SK-N-SH (cell line): ENCODE data around the gene RNLS. TPM values are rescaled to one million over a fixed set of nuclear protein-coding genes. Genes with fewer than 3 reads are reported as not detected.

Source experiments
- CTCF ChIA-PET: fragments of 300-600, 350-600 bp; formaldehyde crosslinking; extraction: SDS; loops from one replicate; lab custom pipeline; 2021; lab: Yijun Ruan, JAX
- POLR2A ChIA-PET: fragments of 350-600 bp; sonication (Branson Sonifier 250); formaldehyde crosslinking; extraction: SDS; loops from one replicate; lab custom pipeline; 2020; ENCODE audit warnings: antibody characterized with exemption, inconsistent platforms; lab: Yijun Ruan, JAX
- DNase-seq: peaks from one replicate; pipeline ENCODE4 v3.0.0; 2012
- H2AFZ ChIP-seq: fragments of 200-600 bp; sonication (generic); 2 replicates; pipeline ENCODE4 v1.8.1; 2016; ENCODE audit warnings: antibody characterized with exemption, mild to moderate bottlenecking, low read depth
- H3F3A ChIP-seq: fragments of 200-600 bp; sonication (generic); replicated peaks from 2 replicates; pipeline ENCODE3; 2016; ENCODE audit warnings: antibody characterized with exemption, mild to moderate bottlenecking; ENCODE audit not compliant: insufficient read depth
- H3K27ac ChIP-seq, 2 experiments: fragments of 200-500 bp in 1 of 2; fragments of 200-600 bp in 1 of 2; sonication (Bioruptor generic) in 1 of 2; sonication (generic), shearing (Covaris generic) in 1 of 2; 2 replicates each; pipeline versions ENCODE4 v1.5.1 to v1.6.1; 2014 to 2016; ENCODE audit warnings: low read depth in 2 of 2, inconsistent platforms in 1 of 2, low read length in 1 of 2, mild to moderate bottlenecking in 1 of 2, mixed read lengths in 1 of 2
- H3K27me3 ChIP-seq: fragments of 200-600 bp; sonication (generic), shearing (Covaris generic); 2 replicates; pipeline ENCODE4 v1.6.1; 2016; ENCODE audit warnings: mixed run types; ENCODE audit not compliant: insufficient read depth
- H3K36me3 ChIP-seq, 2 experiments: fragments of 200-500 bp in 1 of 2; fragments of 200-600 bp in 1 of 2; sonication (Bioruptor generic) in 1 of 2; sonication (generic) in 1 of 2; replicated peaks in 1 of 2; 2 replicates each; pipeline versions ENCODE3 to v1.5.1; 2014 to 2016; ENCODE audit warnings: low read length in 1 of 2, mild to moderate bottlenecking in 1 of 2; ENCODE audit not compliant: insufficient read depth in 2 of 2, control insufficient read depth in 1 of 2
- H3K4me1 ChIP-seq, 2 experiments: fragments of 200-500 bp in 1 of 2; fragments of 200-600 bp in 1 of 2; sonication (Bioruptor generic) in 1 of 2; sonication (generic), shearing (Covaris generic) in 1 of 2; 2 replicates each; pipeline versions ENCODE4 v1.5.1 to v1.6.1; 2014 to 2016; ENCODE audit warnings: low read depth in 1 of 2, low read length in 1 of 2, mixed run types in 1 of 2; ENCODE audit not compliant: insufficient read depth in 2 of 2, control insufficient read depth in 1 of 2
- H3K4me2 ChIP-seq: fragments of 200-600 bp; sonication (generic), shearing (Covaris generic); 2 replicates; pipeline ENCODE4 v1.6.1; 2017; ENCODE audit warnings: mixed run types
- H3K4me3 ChIP-seq, 2 experiments: fragments of 200-500 bp in 1 of 2; fragments of 200-600 bp in 1 of 2; sonication (Bioruptor generic) in 1 of 2; sonication (generic), shearing (Covaris generic) in 1 of 2; 2 replicates each; pipeline versions ENCODE4 v1.5.1 to v1.8.1; 2014 to 2016; ENCODE audit warnings: low read depth in 2 of 2, inconsistent platforms in 1 of 2, low read length in 1 of 2, mild to moderate bottlenecking in 1 of 2, mixed read lengths in 1 of 2, moderate library complexity in 1 of 2
- H3K79me2 ChIP-seq: fragments of 200-600 bp; sonication (generic); 2 replicates; pipeline ENCODE4 v1.8.1; 2017; ENCODE audit warnings: mild to moderate bottlenecking; ENCODE audit not compliant: insufficient read depth
- H3K9ac ChIP-seq: fragments of 200-600 bp; sonication (generic); 2 replicates; pipeline ENCODE4 v1.6.1; 2017; ENCODE audit warnings: mixed run types
- H3K9me2 ChIP-seq: fragments of 200-600 bp; sonication (generic); 2 replicates; pipeline ENCODE4 v1.6.1; 2017; ENCODE audit warnings: mixed run types
- H3K9me3 ChIP-seq: fragments of 200-600 bp; sonication (generic); 2 replicates; pipeline ENCODE4 v1.6.1; 2017; ENCODE audit warnings: mixed run types, mild to moderate bottlenecking, moderate library complexity
- H4K20me1 ChIP-seq: fragments of 200-600 bp; sonication (generic); 2 replicates; pipeline ENCODE4 v1.6.1; 2017; ENCODE audit warnings: mild to moderate bottlenecking, mixed run types; ENCODE audit not compliant: insufficient read depth
- CHD2 ChIP-seq: fragments of 150-350 bp; IDR thresholded peaks from 2 replicates; pipeline ENCODE4 v1.6.1; 2018; ENCODE audit warnings: low read length; ENCODE audit not compliant: partially characterized antibody
- CTCF ChIP-seq: fragments of 200-600 bp; sonication (generic); IDR thresholded peaks from 2 replicates; pipeline ENCODE4 v1.6.1; 2017; ENCODE audit warnings: antibody characterized with exemption, mild to moderate bottlenecking, moderate library complexity
- ELF1 ChIP-seq: IDR thresholded peaks from 2 replicates; pipeline ENCODE4 v1.4.0; 2012
- EZH2phosphoT487 ChIP-seq: fragments of 200-600 bp; sonication (generic); IDR thresholded peaks from 2 replicates; pipeline ENCODE4 v1.6.1; 2017; ENCODE audit warnings: low read depth, mixed run types, mild to moderate bottlenecking, antibody characterized with exemption, moderate library complexity, borderline replicate concordance
- FOSL2 ChIP-seq: IDR thresholded peaks from 2 replicates; pipeline ENCODE4 v1.4.0; 2012; ENCODE audit warnings: low read depth, mild to moderate bottlenecking, moderate library complexity, borderline replicate concordance
- FOXJ3 ChIP-seq: sonication (generic); formaldehyde crosslinking; IDR thresholded peaks from 2 replicates; pipeline ENCODE4 v1.5.1; 2020; ENCODE audit warnings: mild to moderate bottlenecking, missing genetic modification reagents
- GATA2 ChIP-seq: sonication (generic); formaldehyde crosslinking; IDR thresholded peaks from 2 replicates; pipeline ENCODE4 v1.5.0; 2020; ENCODE audit warnings: mild to moderate bottlenecking, missing genetic modification reagents
- JUND ChIP-seq: IDR thresholded peaks from 2 replicates; pipeline ENCODE4 v1.4.0; 2012
- MEF2A ChIP-seq: IDR thresholded peaks from 2 replicates; pipeline ENCODE4 v1.4.0; 2012; ENCODE audit warnings: low read depth, borderline replicate concordance
- MXI1 ChIP-seq: IDR thresholded peaks from 2 replicates; pipeline ENCODE4 v1.6.1; 2012; ENCODE audit warnings: mild to moderate bottlenecking, low read depth, low read length, improper control_type of control experiment
- NRF1 ChIP-seq: IDR thresholded peaks from 2 replicates; pipeline ENCODE4 v1.6.1; 2012; ENCODE audit warnings: low read depth, mild to moderate bottlenecking, low read length
- POLR2AphosphoS5 ChIP-seq: IDR thresholded peaks from 2 replicates; pipeline ENCODE4 v1.6.1; 2012; ENCODE audit warnings: low read depth, low read length
- RAD21 ChIP-seq: IDR thresholded peaks from 2 replicates; pipeline ENCODE4 v1.6.1; 2012; ENCODE audit warnings: mild to moderate bottlenecking, low read length
- RCOR1 ChIP-seq: fragments of 150-350 bp; IDR thresholded peaks from 2 replicates; pipeline ENCODE4 v1.6.1; 2017; ENCODE audit warnings: antibody characterized with exemption, low read length
- RXRA ChIP-seq: IDR thresholded peaks from 2 replicates; pipeline ENCODE4 v1.4.0; 2012; ENCODE audit warnings: low read depth, mild to moderate bottlenecking, borderline replicate concordance
- SIN3A ChIP-seq: IDR thresholded peaks from 2 replicates; pipeline ENCODE4 v1.6.1; 2012; ENCODE audit warnings: low read depth, mild to moderate bottlenecking, low read length, moderate library complexity, borderline replicate concordance
- SMC3 ChIP-seq: IDR thresholded peaks from 2 replicates; pipeline ENCODE4 v1.6.1; 2012; ENCODE audit warnings: low read depth, low read length, improper control_type of control experiment
- TAF1 ChIP-seq: IDR thresholded peaks from 2 replicates; pipeline ENCODE4 v1.6.1; 2012; ENCODE audit warnings: low read depth, mild to moderate bottlenecking, low read length, moderate library complexity, borderline replicate concordance
- TCF12 ChIP-seq: IDR thresholded peaks from 2 replicates; pipeline ENCODE4 v1.4.0; 2012
- WGBS: methylation state at CpG from one replicate; pipeline ENCODE4 v1.1.6; 2017; ENCODE audit warnings: low lambda C conversion rate; 5-methylcytosine and 5-hydroxymethylcytosine counted together
- polyA plus RNA-seq, 3 experiments: library from polyadenylated mRNA; depleted of rRNA; stranded (reverse); fragments of >200 nt; gene quantifications; 2 replicates each; pipeline ENCODE4 v1.2.3, GENCODE V29; 2012
- TF ChIP-seq, protein P1 (sequence below): IDR thresholded peaks from 2 replicates; pipeline ENCODE4 v1.6.1; 2012; ENCODE audit warnings: mild to moderate bottlenecking, low read depth, low read length, moderate library complexity

RNLS gene
- polyA plus RNA-seq, 1 of the 3 experiments (the other 2 are of a cell fraction) = not detected

GRCh38 chr10:88459530-88459929, 123.6 kb downstream of the RNLS start:
- no peaks in the 10 kb centered on the region for H3K36me3 ChIP-seq
- H3K79me2 ChIP-seq = no peaks in the 10 kb centered on the region
- TF ChIP-seq CTCF = no peak
- no peak for TF ChIP-seq RAD21
- no peak for TF ChIP-seq RCOR1
- no peak for TF ChIP-seq MEF2A
- TF ChIP-seq TAF1 = no peak
- TF ChIP-seq EZH2phosphoT487 = no peak
- TF ChIP-seq JUND = no peak
- TF ChIP-seq CHD2 = no peak
- TF ChIP-seq ELF1 = no peak
- no peak for TF ChIP-seq FOXJ3 (CRISPR knock-in tag)
- TF ChIP-seq FOSL2 = no peak
- TF ChIP-seq SMC3 = no peak
- TF ChIP-seq NRF1 = no peak
- TF ChIP-seq TCF12 = no peak
- no peak for TF ChIP-seq RXRA
- H3K9me2 ChIP-seq = no peaks in the 10 kb centered on the region
- H3K27me3 ChIP-seq = no peaks in the 10 kb centered on the region
- no peaks in the 10 kb centered on the region for H3K4me1 ChIP-seq
- H4K20me1 ChIP-seq = no peaks in the 10 kb centered on the region
- CTCF ChIA-PET = interaction anchor here (1.4 kb wide), 2 partner anchors 70 to 106 kb away, joined by 3 read pairs; no protein-coding TSS in a partner anchor
- DNase-seq = no peak
- no peaks in the 10 kb centered on the region for H3K9me3 ChIP-seq
- H2AFZ ChIP-seq = no peak overlapping the region
- 58% methylated on average over 4 of the region's 4 CpGs for WGBS
- H3K9ac ChIP-seq = no peak overlapping the region
- no peak overlapping the region for H3K27ac ChIP-seq
- H3F3A ChIP-seq = no peaks in the 10 kb centered on the region
- H3K4me2 ChIP-seq = no peak overlapping the region
- POLR2A ChIA-PET = no interaction called here
- H3K4me3 ChIP-seq = no peak overlapping the region

- CTCF ChIA-PET = no interaction called here
- POLR2A ChIA-PET = no interaction called here
- H3F3A ChIP-seq = no peaks in the 10 kb centered on the region
- TF ChIP-seq TCF12 = no peak
- TF ChIP-seq MEF2A = no peak
- TF ChIP-seq POLR2AphosphoS5 = no peak
- TF ChIP-seq GATA2 (CRISPR knock-in tag) = no peak
- TF ChIP-seq MXI1 = no peak
- TF ChIP-seq, protein P1, sequence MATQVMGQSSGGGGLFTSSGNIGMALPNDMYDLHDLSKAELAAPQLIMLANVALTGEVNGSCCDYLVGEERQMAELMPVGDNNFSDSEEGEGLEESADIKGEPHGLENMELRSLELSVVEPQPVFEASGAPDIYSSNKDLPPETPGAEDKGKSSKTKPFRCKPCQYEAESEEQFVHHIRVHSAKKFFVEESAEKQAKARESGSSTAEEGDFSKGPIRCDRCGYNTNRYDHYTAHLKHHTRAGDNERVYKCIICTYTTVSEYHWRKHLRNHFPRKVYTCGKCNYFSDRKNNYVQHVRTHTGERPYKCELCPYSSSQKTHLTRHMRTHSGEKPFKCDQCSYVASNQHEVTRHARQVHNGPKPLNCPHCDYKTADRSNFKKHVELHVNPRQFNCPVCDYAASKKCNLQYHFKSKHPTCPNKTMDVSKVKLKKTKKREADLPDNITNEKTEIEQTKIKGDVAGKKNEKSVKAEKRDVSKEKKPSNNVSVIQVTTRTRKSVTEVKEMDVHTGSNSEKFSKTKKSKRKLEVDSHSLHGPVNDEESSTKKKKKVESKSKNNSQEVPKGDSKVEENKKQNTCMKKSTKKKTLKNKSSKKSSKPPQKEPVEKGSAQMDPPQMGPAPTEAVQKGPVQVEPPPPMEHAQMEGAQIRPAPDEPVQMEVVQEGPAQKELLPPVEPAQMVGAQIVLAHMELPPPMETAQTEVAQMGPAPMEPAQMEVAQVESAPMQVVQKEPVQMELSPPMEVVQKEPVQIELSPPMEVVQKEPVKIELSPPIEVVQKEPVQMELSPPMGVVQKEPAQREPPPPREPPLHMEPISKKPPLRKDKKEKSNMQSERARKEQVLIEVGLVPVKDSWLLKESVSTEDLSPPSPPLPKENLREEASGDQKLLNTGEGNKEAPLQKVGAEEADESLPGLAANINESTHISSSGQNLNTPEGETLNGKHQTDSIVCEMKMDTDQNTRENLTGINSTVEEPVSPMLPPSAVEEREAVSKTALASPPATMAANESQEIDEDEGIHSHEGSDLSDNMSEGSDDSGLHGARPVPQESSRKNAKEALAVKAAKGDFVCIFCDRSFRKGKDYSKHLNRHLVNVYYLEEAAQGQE = no peak
- TF ChIP-seq CTCF = no peak
- TF ChIP-seq FOSL2 = no peak
- TF ChIP-seq FOXJ3 (CRISPR knock-in tag) = no peak
- no peak for TF ChIP-seq RXRA
- no peak for TF ChIP-seq CHD2
- TF ChIP-seq SIN3A = no peak
- no peak for TF ChIP-seq NRF1
- TF ChIP-seq EZH2phosphoT487 = no peak
- no peak for TF ChIP-seq JUND
Observed at GRCh38 chr10:88458209-88458608, 124.9 kb downstream of the RNLS start.

More at GRCh38 chr10:88458209-88458608, 124.9 kb downstream of the RNLS start:
- H2AFZ ChIP-seq = no peak overlapping the region
- no peaks in the 10 kb centered on the region for H3K4me1 ChIP-seq
- no peak overlapping the region for H3K4me2 ChIP-seq
- no peak overlapping the region for H3K4me3 ChIP-seq
- no peak for DNase-seq
- 84% methylated on average over 3 of the region's 3 CpGs for WGBS
- H3K9me2 ChIP-seq = no peaks in the 10 kb centered on the region
- no peaks in the 10 kb centered on the region for H3K36me3 ChIP-seq
- no peaks in the 10 kb centered on the region for H3K27me3 ChIP-seq
- H3K79me2 ChIP-seq = no peaks in the 10 kb centered on the region
- no peaks in the 10 kb centered on the region for H4K20me1 ChIP-seq
- no peak overlapping the region for H3K9ac ChIP-seq
- no peak overlapping the region for H3K27ac ChIP-seq
- H3K9me3 ChIP-seq = no peaks in the 10 kb centered on the region
